Chondrocyte (in vitro differentiated cells): ENCODE measurements around the gene DNMT1. TPM values are rescaled to one million over a fixed set of nuclear protein-coding genes. Genes with fewer than 3 reads are reported as not detected.
A peak's percentile ranks its signal among the peaks of the same experiment; 100 is the strongest.

Experiments used
- DNase-seq: peaks from one replicate; pipeline ENCODE4 v3.0.0; 2021; ENCODE audit warnings: mixed read lengths, low spot score
- H3K27ac Mint-ChIP-seq: one replicate; pipeline ENCODE4 v1.8.0; 2021; ENCODE audit warnings: mild to moderate bottlenecking, moderate library complexity, mixed read lengths; ENCODE audit not compliant: unreplicated experiment
- H3K27me3 Mint-ChIP-seq: 2 replicates; pipeline ENCODE4 v1.8.0; 2021; ENCODE audit warnings: low read depth, mixed read lengths
- H3K36me3 Mint-ChIP-seq: 2 replicates; pipeline ENCODE4 v1.8.0; 2021; ENCODE audit warnings: low read depth, mixed read lengths
- H3K4me1 Mint-ChIP-seq: 2 replicates; pipeline ENCODE4 v1.8.0; 2021; ENCODE audit warnings: low read depth, mild to moderate bottlenecking, mixed read lengths
- H3K4me3 Mint-ChIP-seq: one replicate; pipeline ENCODE4 v1.8.0; 2021; ENCODE audit warnings: mild to moderate bottlenecking, moderate library complexity, mixed read lengths; ENCODE audit not compliant: unreplicated experiment
- H3K9me3 Mint-ChIP-seq: 2 replicates; pipeline ENCODE4 v1.8.0; 2021; ENCODE audit warnings: low read depth, mixed read lengths
- total RNA-seq: library from RNA; stranded (reverse); gene quantifications from 3 replicates; pipeline ENCODE4 v1.2.1, GENCODE V29; 2021
- TF ChIP-seq, protein P1 (sequence below): fragments of 200-600 bp; sonication (generic); IDR thresholded peaks from 2 replicates; pipeline ENCODE4 v1.5.0; 2021; ENCODE audit warnings: antibody characterized with exemption, mild to moderate bottlenecking, moderate library complexity

The DNMT1 gene
- total RNA-seq, 1 donor from 2014 or later, result 47.8 TPM

DNA sequence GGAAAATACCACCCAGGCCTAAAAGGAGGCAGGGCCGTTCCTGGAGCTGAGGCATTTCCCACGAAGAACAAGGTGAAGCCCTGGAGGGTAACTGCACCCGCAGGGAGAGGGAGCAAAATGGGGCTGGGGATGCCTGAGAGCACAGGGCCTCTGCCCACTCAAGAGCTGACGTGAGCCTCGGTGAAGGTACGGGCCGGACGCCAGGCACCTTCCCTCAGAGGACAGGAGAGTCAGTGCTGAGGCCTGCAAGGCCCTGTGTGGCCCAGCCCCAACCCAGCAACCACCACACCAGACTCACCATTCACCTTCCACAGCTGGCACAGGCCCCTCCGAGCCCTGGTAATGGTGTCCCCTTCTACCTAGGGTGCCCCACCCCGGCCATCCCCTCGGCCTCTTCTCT lies 36.3 kb downstream of the DNMT1 start:
- no peaks in the 10 kb centered on the region for H3K4me1 Mint-ChIP-seq

DNA sequence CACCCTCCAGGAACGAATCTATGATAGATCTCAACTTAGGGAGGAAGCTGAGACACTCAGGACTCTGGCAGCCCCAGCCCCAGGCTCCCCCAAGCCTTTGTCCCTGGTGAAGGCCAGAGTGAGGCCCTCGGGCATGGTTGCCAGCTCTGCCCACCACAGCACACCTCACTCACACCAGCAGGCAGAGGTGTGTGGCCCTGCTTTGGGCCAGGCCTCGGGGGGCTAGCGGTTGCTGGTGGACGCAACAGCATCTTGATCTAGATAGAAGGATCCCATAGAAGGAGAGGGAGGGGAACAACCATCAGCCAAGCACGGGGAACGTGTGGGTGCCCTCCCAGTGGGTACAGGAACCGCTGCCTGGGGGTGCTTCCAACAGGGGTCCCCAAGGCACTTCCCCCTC lies 36.7 kb downstream of the DNMT1 start:
- H3K4me3 Mint-ChIP-seq, result no peak overlapping the region
- no peak for DNase-seq
- H3K4me1 Mint-ChIP-seq, result no peaks in the 10 kb centered on the region
- TF ChIP-seq, protein P1, sequence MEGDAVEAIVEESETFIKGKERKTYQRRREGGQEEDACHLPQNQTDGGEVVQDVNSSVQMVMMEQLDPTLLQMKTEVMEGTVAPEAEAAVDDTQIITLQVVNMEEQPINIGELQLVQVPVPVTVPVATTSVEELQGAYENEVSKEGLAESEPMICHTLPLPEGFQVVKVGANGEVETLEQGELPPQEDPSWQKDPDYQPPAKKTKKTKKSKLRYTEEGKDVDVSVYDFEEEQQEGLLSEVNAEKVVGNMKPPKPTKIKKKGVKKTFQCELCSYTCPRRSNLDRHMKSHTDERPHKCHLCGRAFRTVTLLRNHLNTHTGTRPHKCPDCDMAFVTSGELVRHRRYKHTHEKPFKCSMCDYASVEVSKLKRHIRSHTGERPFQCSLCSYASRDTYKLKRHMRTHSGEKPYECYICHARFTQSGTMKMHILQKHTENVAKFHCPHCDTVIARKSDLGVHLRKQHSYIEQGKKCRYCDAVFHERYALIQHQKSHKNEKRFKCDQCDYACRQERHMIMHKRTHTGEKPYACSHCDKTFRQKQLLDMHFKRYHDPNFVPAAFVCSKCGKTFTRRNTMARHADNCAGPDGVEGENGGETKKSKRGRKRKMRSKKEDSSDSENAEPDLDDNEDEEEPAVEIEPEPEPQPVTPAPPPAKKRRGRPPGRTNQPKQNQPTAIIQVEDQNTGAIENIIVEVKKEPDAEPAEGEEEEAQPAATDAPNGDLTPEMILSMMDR, result no peak
- H3K9me3 Mint-ChIP-seq, result no peaks in the 10 kb centered on the region
- H3K27ac Mint-ChIP-seq, result no peak overlapping the region
- peaks cover 56% of the 10 kb centered on the region for H3K36me3 Mint-ChIP-seq
- no peaks in the 10 kb centered on the region for H3K27me3 Mint-ChIP-seq

More for the DNA sequence above, 36.3 kb downstream of the DNMT1 start:
- H3K27ac Mint-ChIP-seq, result no peak overlapping the region
- H3K27me3 Mint-ChIP-seq, result no peaks in the 10 kb centered on the region
- DNase-seq, result no peak
- H3K36me3 Mint-ChIP-seq, result peaks cover 58% of the 10 kb centered on the region
- TF ChIP-seq, protein P1, result no peak
- no peak overlapping the region for H3K4me3 Mint-ChIP-seq
- no peaks in the 10 kb centered on the region for H3K9me3 Mint-ChIP-seq

DNA sequence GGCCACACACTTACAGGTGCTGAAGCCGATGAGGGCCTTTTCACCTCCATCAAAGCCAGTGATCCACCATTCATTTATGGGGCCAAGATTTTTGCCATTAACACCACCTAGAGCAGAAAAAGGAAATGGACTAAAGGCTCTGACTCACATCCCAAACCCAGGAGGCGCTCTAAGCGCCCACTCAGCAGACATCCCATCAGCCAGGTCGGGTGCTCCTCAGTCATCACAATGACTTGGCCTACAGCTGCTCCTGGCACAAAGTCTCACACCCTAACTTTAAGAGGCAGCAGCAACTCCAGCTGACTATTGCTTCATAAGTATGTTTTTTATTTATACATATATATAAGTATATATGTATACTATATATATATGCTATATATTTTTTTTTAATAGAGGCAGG lies 38.9 kb downstream of the DNMT1 start:
- no peaks in the 10 kb centered on the region for H3K4me1 Mint-ChIP-seq
- H3K27ac Mint-ChIP-seq, result no peak overlapping the region
- DNase-seq, result no peak
- TF ChIP-seq, protein P1, result no peak
- peaks cover 54% of the 10 kb centered on the region for H3K36me3 Mint-ChIP-seq
- H3K4me3 Mint-ChIP-seq, result no peak overlapping the region
- H3K9me3 Mint-ChIP-seq, result no peaks in the 10 kb centered on the region
- H3K27me3 Mint-ChIP-seq, result no peaks in the 10 kb centered on the region

DNA sequence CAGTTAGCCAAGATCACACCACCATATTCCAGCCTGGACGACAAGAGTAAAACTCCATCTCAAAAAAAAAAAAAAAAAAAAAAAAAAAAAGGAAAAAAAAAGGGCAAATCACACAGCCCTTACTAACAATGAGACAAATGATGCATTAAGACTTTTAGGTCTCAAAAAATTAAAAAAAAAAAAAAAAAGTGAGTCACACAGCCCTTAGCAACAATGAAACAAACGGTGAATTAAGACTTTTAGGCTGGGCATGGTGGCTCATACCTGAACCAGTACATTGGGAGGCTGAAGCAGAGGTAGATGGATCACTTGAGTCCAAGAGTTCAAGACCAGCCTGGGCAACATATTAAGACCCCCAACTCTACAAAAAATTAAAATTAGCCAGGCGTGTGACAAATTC lies 42.7 kb downstream of the DNMT1 start:
- Mint-ChIP-seq H3K4me3 (no peak overlapping the region), H3K4me1 (no peaks in the 10 kb centered on the region), H3K27me3 (no peaks in the 10 kb centered on the region), H3K36me3 (peaks cover 48% of the 10 kb centered on the region), H3K9me3 (no peaks in the 10 kb centered on the region), H3K27ac (peak overlapping the region; percentile 32)
- TF ChIP-seq, protein P1, result no peak
- DNase-seq, result no peak

DNA sequence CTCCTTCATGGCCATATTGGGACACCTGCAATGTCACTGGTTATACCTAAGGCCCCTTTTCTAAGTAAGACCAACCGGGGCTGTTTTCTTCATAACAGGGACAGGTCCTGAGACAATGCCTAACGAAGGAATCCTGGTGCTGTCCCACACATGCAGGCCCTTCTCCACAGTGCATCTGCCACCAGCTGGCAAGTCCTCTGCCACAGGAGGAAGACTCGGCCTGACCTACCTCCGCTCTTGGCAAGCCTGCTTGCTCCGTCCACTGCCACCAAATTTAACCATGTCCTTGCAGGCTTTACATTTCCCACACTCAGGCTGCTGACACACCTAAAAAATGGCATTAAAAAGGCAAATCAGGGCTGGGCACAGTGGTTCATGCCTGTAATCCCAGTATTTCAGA lies 43.2 kb downstream of the DNMT1 start:
- no peaks in the 10 kb centered on the region for H3K9me3 Mint-ChIP-seq
- peaks cover 46% of the 10 kb centered on the region for H3K36me3 Mint-ChIP-seq
- H3K27me3 Mint-ChIP-seq, result no peaks in the 10 kb centered on the region
- no peaks in the 10 kb centered on the region for H3K4me1 Mint-ChIP-seq
- H3K27ac Mint-ChIP-seq, result no peak overlapping the region
- TF ChIP-seq, protein P1, result no peak
- no peak for DNase-seq
- no peak overlapping the region for H3K4me3 Mint-ChIP-seq
